Adrenal gland (tissue), 5 donors: ENCODE results near the gene FKBP6.
"Not testable (repeated sequence)": the region's sequence is repeated elsewhere in the genome, so short reads cannot be mapped to it uniquely, and the experiment has no call there.

Experiments
- POLR2A ChIP-seq, 2 donors: fragments of 450-650 bp; IDR thresholded peaks; one replicate each; pipeline ENCODE4 v1.6.1; 2017; ENCODE audit warnings: antibody characterized with exemption in 2 of 2, mild to moderate bottlenecking in 2 of 2, moderate library complexity in 1 of 2
- TF ChIP-seq, protein P1 (sequence below), 6 experiments: fragments of 450-650 bp in 4 of 6; fragments of 200-600 bp in 2 of 6; sonication (generic) in 1 of 6; IDR thresholded peaks; 1 replicate in 5 of 6; 2 replicates in 1 of 6; pipeline versions ENCODE4 v1.5.1 to v1.8.0; 2016 to 2021; ENCODE audit warnings: antibody characterized with exemption in 6 of 6, mild to moderate bottlenecking in 2 of 6, moderate library complexity in 1 of 6
- donor health status: DM: no; HTN: no; CAD: no.

GRCh38 chr7:73301108-73301507, 26.9 kb upstream of the FKBP6 start:
- TF ChIP-seq, protein P1, sequence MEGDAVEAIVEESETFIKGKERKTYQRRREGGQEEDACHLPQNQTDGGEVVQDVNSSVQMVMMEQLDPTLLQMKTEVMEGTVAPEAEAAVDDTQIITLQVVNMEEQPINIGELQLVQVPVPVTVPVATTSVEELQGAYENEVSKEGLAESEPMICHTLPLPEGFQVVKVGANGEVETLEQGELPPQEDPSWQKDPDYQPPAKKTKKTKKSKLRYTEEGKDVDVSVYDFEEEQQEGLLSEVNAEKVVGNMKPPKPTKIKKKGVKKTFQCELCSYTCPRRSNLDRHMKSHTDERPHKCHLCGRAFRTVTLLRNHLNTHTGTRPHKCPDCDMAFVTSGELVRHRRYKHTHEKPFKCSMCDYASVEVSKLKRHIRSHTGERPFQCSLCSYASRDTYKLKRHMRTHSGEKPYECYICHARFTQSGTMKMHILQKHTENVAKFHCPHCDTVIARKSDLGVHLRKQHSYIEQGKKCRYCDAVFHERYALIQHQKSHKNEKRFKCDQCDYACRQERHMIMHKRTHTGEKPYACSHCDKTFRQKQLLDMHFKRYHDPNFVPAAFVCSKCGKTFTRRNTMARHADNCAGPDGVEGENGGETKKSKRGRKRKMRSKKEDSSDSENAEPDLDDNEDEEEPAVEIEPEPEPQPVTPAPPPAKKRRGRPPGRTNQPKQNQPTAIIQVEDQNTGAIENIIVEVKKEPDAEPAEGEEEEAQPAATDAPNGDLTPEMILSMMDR (IDR thresholded peaks at IDR 0.05): not testable (repeated sequence)
- TF ChIP-seq POLR2A (IDR thresholded peaks at IDR 0.05): not testable (repeated sequence)
